Heart left ventricle (tissue), 16 donors: ENCODE data around the gene GALNT9. TPM values are rescaled to one million over a fixed set of nuclear protein-coding genes. Genes with fewer than 3 reads are reported as not detected.
"Not testable (repeated sequence)": the region's sequence is repeated elsewhere in the genome, so short reads cannot be mapped to it uniquely, and the experiment has no call there.

Experiments used
- ATAC-seq, 4 donors: fragments of 200-7000 bp; cut with Tn5 transposase; one replicate each; pipeline ENCODE4 v1.9.1; 2020 to 2022; ENCODE audit warnings: moderate library complexity in 4 of 4, mild to moderate bottlenecking in 3 of 4, moderate number of reproducible peaks in 1 of 4
- DNase-seq, 5 donors: peaks; one replicate each; pipeline ENCODE4 v3.0.0-alpha.2; 2020
- H3K27ac ChIP-seq, 12 donors: fragments of 200-600 bp; sonication (generic) in 4 of 12; one replicate each; pipeline versions ENCODE4 v1.5.0 to v1.8.0; 2016 to 2022; ENCODE audit warnings: mild to moderate bottlenecking in 2 of 12
- H3K27me3 ChIP-seq, 9 donors: fragments of 200-600 bp; sonication (generic) in 2 of 9; one replicate each; pipeline versions ENCODE4 v1.5.1 to v1.8.0; 2016 to 2022; ENCODE audit warnings: mild to moderate bottlenecking in 3 of 9
- H3K36me3 ChIP-seq, 9 donors: fragments of 200-600 bp; sonication (generic) in 2 of 9; one replicate each; pipeline versions ENCODE4 v1.5.0 to v1.8.0; 2018 to 2022; ENCODE audit warnings: mild to moderate bottlenecking in 2 of 9
- H3K4me1 ChIP-seq, 12 donors: fragments of 200-600 bp; sonication (generic) in 4 of 12; one replicate each; pipeline versions ENCODE4 v1.5.0 to v1.8.0; 2016 to 2022; ENCODE audit warnings: mild to moderate bottlenecking in 3 of 12
- H3K4me3 ChIP-seq, 12 donors: fragments of 200-600 bp; sonication (generic) in 4 of 12; one replicate each; pipeline versions ENCODE4 v1.5.0 to v1.8.0; 2017 to 2022; ENCODE audit warnings: mild to moderate bottlenecking in 9 of 12, moderate library complexity in 4 of 12
- H3K9me3 ChIP-seq, 12 donors: fragments of 200-600 bp; sonication (generic) in 4 of 12; one replicate each; pipeline versions ENCODE4 v1.5.0 to v1.8.0; 2016 to 2022; ENCODE audit warnings: mild to moderate bottlenecking in 1 of 12
- CTCF ChIP-seq, 12 donors: fragments of 200-600 bp; sonication (generic) in 4 of 12; IDR thresholded peaks; one replicate each; pipeline versions ENCODE4 v1.5.0 to v1.8.0; 2018 to 2022; ENCODE audit warnings: antibody characterized with exemption in 12 of 12, mild to moderate bottlenecking in 5 of 12
- POLR2A ChIP-seq, 2 donors: fragments of 450-650 bp; IDR thresholded peaks; one replicate each; pipeline ENCODE4 v1.6.1; 2017; ENCODE audit warnings: antibody characterized with exemption in 2 of 2, mild to moderate bottlenecking in 2 of 2, moderate library complexity in 2 of 2
- WGBS, 4 donors: extraction: QIAGEN DNeasy Blood & Tissue Kit in 2 of 4; methylation state at CpG; one replicate each; pipeline versions ENCODE4 v1.1.5 to v1.1.7; 2013 to 2018; 5-methylcytosine and 5-hydroxymethylcytosine counted together
- intact Hi-C, 10 donors: fragments of 100-400 bp; cut with DNase I; formaldehyde crosslinking; loops; one replicate each; pipeline versions ENCODE4 v1.11.1 to v1.14.2; 2022
- polyA plus RNA-seq, 2 donors: library from polyadenylated mRNA; stranded (reverse); fragments of 200-250 nt; gene quantifications; one replicate each; pipeline ENCODE4 v1.2.3, GENCODE V29; 2013
- total RNA-seq, 9 donors: library from RNA; depleted of rRNA in 2 of 9; stranded (reverse); fragments of >200 nt in 2 of 9; fragmentation: NEBNext Ultra II Directional in 3 of 9; extraction: Animal tissue kit (Norgen Biotek cat#: 25700) in 3 of 9; gene quantifications; one replicate each; pipeline versions ENCODE4 v1.1.0 to v1.2.4, GENCODE V29; 2016 to 2023
- donor health status: ischemic (EF 13 %, LVEDD 7.1; RV severe dilation, severe dysfunction).
- donor health status: healthy with polysubstance abuse.
- donor health status: DM: no; HTN: yes; CAD: no.
- donor health status: DM: no; HTN: no; CAD: no.
- donor health status: ischemic (EF 25% LVEDD 6.9; RV normal size, moderate dysfunction).
- donor health status: ischemic (EF 25% LVEDD 5.7; RV mildly dilated, moderate dysfunction).
- donor health status: healthy.
- donor health status: DM: yes; HTN: yes; CAD: no.
- donor health status: ischemic (EF 35%, LVEDD 5.7; RV mildly dilated, moderate dysfunction).
- donor health status: nonischemic (EF 11% LVEDD 7.7; RV severe dilation, severe dysfunction).
- donor health status: DM: yes; HTN: yes; CAD: no.
- donor health status: PGD.
- donor health status: ischemic (EF 29% LVEDD 5.4; RV normal size, mild dysfunction).
- donor health status: nonischemic (EF 23%, LVEDD 6.1; RV moderate dilation, normal function).

GALNT9 gene
- total and polyA plus RNA-seq, 11 donors: 10.3 TPM; not detected in 10

- DNase-seq: peak in 2 of 5 donors; percentile 15 to 55
- Histone ChIP-seq H3K9me3 (peaks cover 0 to 5% (median 0%) of the 10 kb centered on the region in 12 donors), H3K27ac (no peak overlapping the region), H3K4me3 (no peak overlapping the region), H3K27me3 (peaks cover 0 to 13% (median 0%) of the 10 kb centered on the region in 9 donors), H3K4me1 (no peaks in the 10 kb centered on the region), H3K36me3 (no peaks in the 10 kb centered on the region)
- no peak for TF ChIP-seq POLR2A (IDR thresholded peaks at IDR 0.05)
- TF ChIP-seq CTCF (IDR thresholded peaks at IDR 0.05): no peak
- WGBS, 4 donors: 90 to 91% (median 90%) methylated on average over 47 to 52 of the region's 52 CpGs
- intact Hi-C loops: no loop called here
- ATAC-seq: no peak
Measured at GRCh38 chr12:132360906-132361777, 31.8 kb upstream of the GALNT9 start.

- peaks cover 0 to 6% (median 0%) of the 10 kb centered on the region in 12 donors for H3K9me3 ChIP-seq
- intact Hi-C loops: no loop called here
Measured at GRCh38 chr12:132360410-132360809, 31.0 kb upstream of the GALNT9 start.

GRCh38 chr12:132359971-132360370 is 30.6 kb upstream of the GALNT9 start:
- TF ChIP-seq POLR2A (IDR thresholded peaks at IDR 0.05): no peak
- TF ChIP-seq CTCF (IDR thresholded peaks at IDR 0.05): no peak
- no peak overlapping the region for H3K4me3 ChIP-seq
- H3K4me1 ChIP-seq: no peaks in the 10 kb centered on the region
- no peaks in the 10 kb centered on the region for H3K36me3 ChIP-seq
- WGBS, 4 donors: 73 to 84% (median 82%) methylated on average over 14 to 16 of the region's 16 CpGs
- DNase-seq: no peak
- intact Hi-C loops: no loop called here
- H3K9me3 ChIP-seq: peaks cover 0 to 9% (median 0%) of the 10 kb centered on the region in 12 donors
- ATAC-seq: no peak
- no peak overlapping the region for H3K27ac ChIP-seq
- peaks cover 0 to 24% (median 5%) of the 10 kb centered on the region in 9 donors for H3K27me3 ChIP-seq

More at GRCh38 chr12:132360410-132360809, 31.0 kb upstream of the GALNT9 start:
- H3K4me3 ChIP-seq: no peak overlapping the region
- peaks cover 0 to 19% (median 2%) of the 10 kb centered on the region in 9 donors for H3K27me3 ChIP-seq
- DNase-seq (peak in 1 of 5 donors; percentile 37), ATAC-seq (no peak)
- H3K27ac ChIP-seq: no peak overlapping the region
- no peaks in the 10 kb centered on the region for H3K36me3 ChIP-seq
- no peak for TF ChIP-seq POLR2A (IDR thresholded peaks at IDR 0.05)
- no peak for TF ChIP-seq CTCF (IDR thresholded peaks at IDR 0.05)
- 73 to 82% (median 80%) methylated on average over 6 to 7 of the region's 7 CpGs for whole genome bisulfite sequencing, 4 donors
- H3K4me1 ChIP-seq: no peaks in the 10 kb centered on the region

- WGBS, 4 donors: 86 to 93% (median 91%) methylated on average over 14 of the region's 14 CpGs
Measured at GRCh38 chr12:132359551-132359950, 30.2 kb upstream of the GALNT9 start.

GRCh38 chr12:132358241-132359225 is 29.1 kb upstream of the GALNT9 start:
- H3K4me1 ChIP-seq, H3K4me3 ChIP-seq, H3K9me3 ChIP-seq, H3K27ac ChIP-seq, ATAC-seq, intact Hi-C loops, H3K36me3 ChIP-seq: not testable (repeated sequence)
- 88 to 93% (median 90%) methylated on average over 24 to 57 of the region's 57 CpGs for WGBS, 4 donors
- peaks cover 0 to 37% (median 9%) of the 10 kb centered on the region in 9 donors for H3K27me3 ChIP-seq
- peak in 2 of 5 donors; percentile 9 to 40 for DNase-seq

More at GRCh38 chr12:132359551-132359950, 30.2 kb upstream of the GALNT9 start:
- H3K4me1 ChIP-seq: no peaks in the 10 kb centered on the region
- H3K27ac ChIP-seq: no peak overlapping the region
- DNase-seq (no peak), ATAC-seq (no peak)
- H3K36me3 ChIP-seq: no peaks in the 10 kb centered on the region
- intact Hi-C loops: no loop called here
- TF ChIP-seq POLR2A (IDR thresholded peaks at IDR 0.05) (no peak), CTCF (IDR thresholded peaks at IDR 0.05) (no peak)
- no peak overlapping the region for H3K4me3 ChIP-seq
- H3K27me3 ChIP-seq: peaks cover 0 to 28% (median 6%) of the 10 kb centered on the region in 9 donors
- peaks cover 0 to 9% (median 0%) of the 10 kb centered on the region in 12 donors for H3K9me3 ChIP-seq
